Upper lobe of left lung (tissue), 6 donors: ENCODE data around the gene GALR3. TPM values are rescaled to one million over a fixed set of nuclear protein-coding genes. Genes with fewer than 3 reads are reported as not detected.

Source experiments
- ATAC-seq, 2 donors: fragments of 200-7000 bp; cut with Tn5 transposase; one replicate each; pipeline ENCODE4 v1.9.1; 2022; ENCODE audit warnings: mild to moderate bottlenecking in 2 of 2, moderate library complexity in 2 of 2; ENCODE audit not compliant: low FRiP score in 2 of 2
- DNase-seq, 2 donors: peaks; one replicate each; pipeline ENCODE4 v3.0.0-alpha.2; 2019 to 2020
- H3K27ac ChIP-seq, 4 donors: fragments of 200-600 bp; sonication (generic); one replicate each; pipeline ENCODE4 v1.5.1; 2016 to 2019
- H3K27me3 ChIP-seq, 4 donors: fragments of 200-600 bp; sonication (generic); one replicate each; pipeline ENCODE4 v1.5.1; 2017 to 2019
- H3K36me3 ChIP-seq, 4 donors: fragments of 200-600 bp; sonication (generic); one replicate each; pipeline ENCODE4 v1.5.1; 2016 to 2019
- H3K4me1 ChIP-seq, 4 donors: fragments of 200-600 bp; sonication (generic); one replicate each; pipeline ENCODE4 v1.5.1; 2018 to 2019
- H3K4me3 ChIP-seq, 4 donors: fragments of 200-600 bp; sonication (generic); one replicate each; pipeline ENCODE4 v1.5.1; 2017 to 2019; ENCODE audit warnings: mild to moderate bottlenecking in 2 of 4, moderate library complexity in 1 of 4
- H3K9me3 ChIP-seq, 4 donors: fragments of 200-600 bp; sonication (generic); one replicate each; pipeline ENCODE4 v1.5.1; 2018 to 2019
- CTCF ChIP-seq, 6 experiments: fragments of 450-650 bp in 4 of 6; fragments of 200-600 bp in 2 of 6; sonication (generic) in 2 of 6; IDR thresholded peaks; one replicate each; pipeline ENCODE4 v1.5.1; 2016 to 2019; ENCODE audit warnings: antibody characterized with exemption in 6 of 6
- EP300 ChIP-seq, 4 donors: sonication (generic); formaldehyde crosslinking; IDR thresholded peaks; one replicate each; pipeline ENCODE4 v1.5.1; 2017; ENCODE audit warnings: antibody characterized with exemption in 4 of 4, control low read depth in 2 of 4
- POLR2A ChIP-seq, 4 donors: fragments of 450-650 bp; IDR thresholded peaks; one replicate each; pipeline ENCODE4 v1.5.1; 2016 to 2017; ENCODE audit warnings: antibody characterized with exemption in 4 of 4, mild to moderate bottlenecking in 2 of 4
- POLR2AphosphoS5 ChIP-seq, 2 donors: sonication (generic); formaldehyde crosslinking; IDR thresholded peaks; one replicate each; pipeline ENCODE4 v1.5.1; 2017; ENCODE audit warnings: antibody characterized with exemption in 2 of 2
- WGBS, 2 donors: methylation state at CpG; one replicate each; pipeline ENCODE4 v1.1.5; 2017 to 2018; 5-methylcytosine and 5-hydroxymethylcytosine counted together
- total RNA-seq, 6 donors: library from RNA; depleted of rRNA in 4 of 6; stranded (reverse); fragments of >200 nt in 4 of 6; gene quantifications; one replicate each; pipeline versions ENCODE4 v1.1.0 to v1.2.1, GENCODE V29; 2016 to 2021
- donor health status: DM: no; HTN: no; CAD: no; lungs with moderate emphysema.
- donor health status: DM: no; HTN: yes; CAD: no; lungs with severe emphysema.

The GALR3 gene
- total RNA-seq, 6 donors from 2014 or later: not detected

GRCh38 chr22:37852418-37852817 is 29.2 kb downstream of the GALR3 start:
- TF ChIP-seq POLR2A (IDR thresholded peaks at IDR 0.05): no peak
- no peak for TF ChIP-seq EP300 (IDR thresholded peaks at IDR 0.05)
- TF ChIP-seq CTCF (IDR thresholded peaks at IDR 0.05): no peak
- TF ChIP-seq POLR2AphosphoS5 (IDR thresholded peaks at IDR 0.05): no peak
- WGBS, 2 donors: 91 to 92% methylated on average over 5 of the region's 5 CpGs
- no peaks in the 10 kb centered on the region for H3K27me3 ChIP-seq
- no peak overlapping the region for H3K4me3 ChIP-seq
- H3K4me1 ChIP-seq: peaks cover 19 to 31% (median 25%) of the 10 kb centered on the region in 4 donors
- peaks cover 23 to 67% (median 52%) of the 10 kb centered on the region in 4 donors for H3K36me3 ChIP-seq
- no peak overlapping the region for H3K27ac ChIP-seq
- ATAC-seq (no peak), DNase-seq (no peak)
- H3K9me3 ChIP-seq: no peaks in the 10 kb centered on the region

GRCh38 chr22:37854946-37855345 is 31.8 kb downstream of the GALR3 start:
- no peak for TF ChIP-seq POLR2AphosphoS5 (IDR thresholded peaks at IDR 0.05)
- no peaks in the 10 kb centered on the region for H3K27me3 ChIP-seq
- 49 to 54% methylated on average over 2 of the region's 2 CpGs for WGBS, 2 donors
- no peak for ATAC-seq
- no peak overlapping the region for H3K4me3 ChIP-seq
- H3K4me1 ChIP-seq: peaks cover 11 to 21% (median 17%) of the 10 kb centered on the region in 4 donors
- peaks cover 31 to 91% (median 71%) of the 10 kb centered on the region in 4 donors for H3K36me3 ChIP-seq
- DNase-seq: no peak
- H3K27ac ChIP-seq: peak overlapping the region in 1 of 4 donors; percentile 4
- H3K9me3 ChIP-seq: no peaks in the 10 kb centered on the region

GRCh38 chr22:37855462-37855861 is 32.3 kb downstream of the GALR3 start:
- Histone ChIP-seq H3K9me3 (no peaks in the 10 kb centered on the region), H3K4me1 (peaks cover 6 to 21% (median 15%) of the 10 kb centered on the region in 4 donors), H3K36me3 (peaks cover 31 to 96% (median 76%) of the 10 kb centered on the region in 4 donors), H3K27me3 (no peaks in the 10 kb centered on the region), H3K27ac (peak overlapping the region in 1 of 4 donors; percentile 4), H3K4me3 (no peak overlapping the region)
- no peak for ATAC-seq
- TF ChIP-seq POLR2AphosphoS5 (IDR thresholded peaks at IDR 0.05) (no peak), EP300 (IDR thresholded peaks at IDR 0.05) (no peak), POLR2A (IDR thresholded peaks at IDR 0.05) (no peak), CTCF (IDR thresholded peaks at IDR 0.05) (no peak)
- DNase-seq: no peak
- WGBS, 2 donors: 81 to 88% methylated on average over 2 of the region's 2 CpGs

- Histone ChIP-seq H3K36me3 (peaks cover 22 to 98% (median 82%) of the 10 kb centered on the region in 4 donors), H3K27me3 (no peaks in the 10 kb centered on the region), H3K4me1 (peaks cover 0 to 22% (median 8%) of the 10 kb centered on the region in 4 donors), H3K4me3 (no peak overlapping the region), H3K27ac (peak overlapping the region in 3 of 4 donors; percentile 52 to 62 (median 61)), H3K9me3 (no peaks in the 10 kb centered on the region)
- TF ChIP-seq CTCF (IDR thresholded peaks at IDR 0.05) (no peak), POLR2AphosphoS5 (IDR thresholded peaks at IDR 0.05) (peak in 1 of 2 donors; percentile 11), POLR2A (IDR thresholded peaks at IDR 0.05) (no peak), EP300 (IDR thresholded peaks at IDR 0.05) (peak; percentile 12 to 75 (median 18))
- DNase-seq (peak in 1 of 2 donors; percentile 60), ATAC-seq (peak; percentile 26 to 74)
- 48 to 49% methylated on average over 6 to 7 of the region's 7 CpGs for WGBS, 2 donors
These were observed 37.7 kb downstream of the GALR3 start for GRCh38 chr22:37860796-37861421.

- no peak overlapping the region for H3K4me3 ChIP-seq
- H3K27me3 ChIP-seq: no peaks in the 10 kb centered on the region
- peaks cover 0 to 22% (median 8%) of the 10 kb centered on the region in 4 donors for H3K4me1 ChIP-seq
- DNase-seq: no peak
- no peak for TF ChIP-seq CTCF (IDR thresholded peaks at IDR 0.05)
- no peak for TF ChIP-seq POLR2AphosphoS5 (IDR thresholded peaks at IDR 0.05)
- TF ChIP-seq POLR2A (IDR thresholded peaks at IDR 0.05): no peak
- no peak for TF ChIP-seq EP300 (IDR thresholded peaks at IDR 0.05)
- no peak overlapping the region for H3K27ac ChIP-seq
- no peak for ATAC-seq
- no peaks in the 10 kb centered on the region for H3K9me3 ChIP-seq
- peaks cover 23 to 98% (median 76%) of the 10 kb centered on the region in 4 donors for H3K36me3 ChIP-seq
- WGBS, 2 donors: 79 to 80% methylated on average over 7 of the region's 7 CpGs
These were observed 39.6 kb downstream of the GALR3 start for GRCh38 chr22:37862570-37863325.
